ENCODE measurements around the gene ARHGAP12.

ARHGAP12 gene

GRCh38 chr10:31888442-31888841 lies 40.2 kb downstream of the ARHGAP12 start:
- DNase-seq (ENCODE audit: low read depth): no peak
- TF ChIP-seq CTCF (conservative IDR thresholded peaks at IDR 0.05; ENCODE audit: control insufficient read depth, insufficient read depth, low read depth, low read length): no peak

GRCh38 chr10:31887850-31888249 lies 40.8 kb downstream of the ARHGAP12 start:
- TF ChIP-seq CTCF (conservative IDR thresholded peaks at IDR 0.05; ENCODE audit: control insufficient read depth, insufficient read depth, low read depth, low read length): no peak
- H3K4me3 ChIP-seq (ENCODE audit: control insufficient read depth, low read depth, low read length): no peak overlapping the region
- no peak for DNase-seq (ENCODE audit: low read depth)

More at GRCh38 chr10:31888442-31888841, 40.2 kb downstream of the ARHGAP12 start:
- no peak overlapping the region for H3K4me3 ChIP-seq (ENCODE audit: control insufficient read depth, low read depth, low read length)

GRCh38 chr10:31886885-31887284 lies 41.7 kb downstream of the ARHGAP12 start:
- no peak for TF ChIP-seq CTCF (conservative IDR thresholded peaks at IDR 0.05; ENCODE audit: control insufficient read depth, insufficient read depth, low read depth, low read length)
- DNase-seq (ENCODE audit: low read depth): no peak
- H3K4me3 ChIP-seq (ENCODE audit: control insufficient read depth, low read depth, low read length): no peak overlapping the region

GRCh38 chr10:31885971-31886370 lies 42.7 kb downstream of the ARHGAP12 start:
- DNase-seq (ENCODE audit: low read depth): no peak

GRCh38 chr10:31884386-31884785 lies 44.2 kb downstream of the ARHGAP12 start:
- DNase-seq (ENCODE audit: low read depth): no peak
- no peak overlapping the region for H3K4me3 ChIP-seq (ENCODE audit: control insufficient read depth, low read depth, low read length)

More at GRCh38 chr10:31885971-31886370, 42.7 kb downstream of the ARHGAP12 start:
- no peak for TF ChIP-seq CTCF (conservative IDR thresholded peaks at IDR 0.05; ENCODE audit: control insufficient read depth, insufficient read depth, low read depth, low read length)
- H3K4me3 ChIP-seq (ENCODE audit: control insufficient read depth, low read depth, low read length): no peak overlapping the region

GRCh38 chr10:31883397-31883796 lies 45.2 kb downstream of the ARHGAP12 start:
- DNase-seq (ENCODE audit: low read depth): no peak
- TF ChIP-seq CTCF (conservative IDR thresholded peaks at IDR 0.05; ENCODE audit: control insufficient read depth, insufficient read depth, low read depth, low read length): no peak
- no peak overlapping the region for H3K4me3 ChIP-seq (ENCODE audit: control insufficient read depth, low read depth, low read length)

More at GRCh38 chr10:31884386-31884785, 44.2 kb downstream of the ARHGAP12 start:
- TF ChIP-seq CTCF (conservative IDR thresholded peaks at IDR 0.05; ENCODE audit: control insufficient read depth, insufficient read depth, low read depth, low read length): no peak

GRCh38 chr10:31878486-31878885 lies 50.1 kb downstream of the ARHGAP12 start:
- no peak overlapping the region for H3K4me3 ChIP-seq (ENCODE audit: control insufficient read depth, low read depth, low read length)
- TF ChIP-seq CTCF (conservative IDR thresholded peaks at IDR 0.05; ENCODE audit: control insufficient read depth, insufficient read depth, low read depth, low read length): no peak
- no peak for DNase-seq (ENCODE audit: low read depth)

Measured in fibroblast of mammary gland (primary cell).